Sigmoid colon (tissue), 4 donors: ENCODE results near the gene ARVCF.

Experiments
- POLR2A ChIP-seq, 2 donors: fragments of 450-650 bp; IDR thresholded peaks; one replicate each; pipeline ENCODE4 v1.6.1; 2016; ENCODE audit warnings: antibody characterized with exemption in 2 of 2, mild to moderate bottlenecking in 2 of 2, moderate library complexity in 2 of 2
- POLR2AphosphoS5 ChIP-seq, 4 donors: sonication (generic); formaldehyde crosslinking; IDR thresholded peaks; one replicate each; pipeline ENCODE4 v1.6.1; 2017; ENCODE audit warnings: antibody characterized with exemption in 4 of 4
- TF ChIP-seq, protein P1 (sequence below), 4 experiments: fragments of 450-650 bp in 3 of 4; fragments of 200-600 bp in 1 of 4; IDR thresholded peaks; one replicate each; pipeline ENCODE4 v1.5.1; 2016 to 2019; ENCODE audit warnings: antibody characterized with exemption in 4 of 4, mild to moderate bottlenecking in 3 of 4, moderate library complexity in 2 of 4

DNA sequence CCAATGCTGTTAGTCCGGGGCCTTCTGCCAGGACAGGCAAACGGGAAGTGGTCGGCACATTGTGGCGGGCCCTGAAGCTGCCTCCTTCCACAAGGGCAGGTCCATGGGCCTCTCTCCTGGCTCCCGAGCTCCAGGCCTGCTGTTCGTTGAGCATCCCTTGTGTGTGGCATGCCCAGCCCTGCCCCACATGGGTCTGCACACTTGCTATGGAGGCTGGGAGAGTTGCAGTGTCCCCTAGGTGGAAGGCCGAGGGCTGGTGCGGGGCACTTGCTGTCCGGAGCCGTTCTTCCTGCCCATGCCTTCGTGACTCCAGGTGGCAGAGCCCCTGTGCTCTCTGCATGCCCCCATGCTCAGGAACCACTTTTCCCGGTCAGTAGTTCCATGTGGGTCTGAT, 37.4 kb upstream of the ARVCF start:
- TF ChIP-seq, protein P1, sequence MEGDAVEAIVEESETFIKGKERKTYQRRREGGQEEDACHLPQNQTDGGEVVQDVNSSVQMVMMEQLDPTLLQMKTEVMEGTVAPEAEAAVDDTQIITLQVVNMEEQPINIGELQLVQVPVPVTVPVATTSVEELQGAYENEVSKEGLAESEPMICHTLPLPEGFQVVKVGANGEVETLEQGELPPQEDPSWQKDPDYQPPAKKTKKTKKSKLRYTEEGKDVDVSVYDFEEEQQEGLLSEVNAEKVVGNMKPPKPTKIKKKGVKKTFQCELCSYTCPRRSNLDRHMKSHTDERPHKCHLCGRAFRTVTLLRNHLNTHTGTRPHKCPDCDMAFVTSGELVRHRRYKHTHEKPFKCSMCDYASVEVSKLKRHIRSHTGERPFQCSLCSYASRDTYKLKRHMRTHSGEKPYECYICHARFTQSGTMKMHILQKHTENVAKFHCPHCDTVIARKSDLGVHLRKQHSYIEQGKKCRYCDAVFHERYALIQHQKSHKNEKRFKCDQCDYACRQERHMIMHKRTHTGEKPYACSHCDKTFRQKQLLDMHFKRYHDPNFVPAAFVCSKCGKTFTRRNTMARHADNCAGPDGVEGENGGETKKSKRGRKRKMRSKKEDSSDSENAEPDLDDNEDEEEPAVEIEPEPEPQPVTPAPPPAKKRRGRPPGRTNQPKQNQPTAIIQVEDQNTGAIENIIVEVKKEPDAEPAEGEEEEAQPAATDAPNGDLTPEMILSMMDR (IDR thresholded peaks at IDR 0.05), result no peak
- TF ChIP-seq POLR2AphosphoS5 (IDR thresholded peaks at IDR 0.05) (no peak), POLR2A (IDR thresholded peaks at IDR 0.05) (no peak)
